Measurements from ENCODE around the gene TRIM9.

DNA sequence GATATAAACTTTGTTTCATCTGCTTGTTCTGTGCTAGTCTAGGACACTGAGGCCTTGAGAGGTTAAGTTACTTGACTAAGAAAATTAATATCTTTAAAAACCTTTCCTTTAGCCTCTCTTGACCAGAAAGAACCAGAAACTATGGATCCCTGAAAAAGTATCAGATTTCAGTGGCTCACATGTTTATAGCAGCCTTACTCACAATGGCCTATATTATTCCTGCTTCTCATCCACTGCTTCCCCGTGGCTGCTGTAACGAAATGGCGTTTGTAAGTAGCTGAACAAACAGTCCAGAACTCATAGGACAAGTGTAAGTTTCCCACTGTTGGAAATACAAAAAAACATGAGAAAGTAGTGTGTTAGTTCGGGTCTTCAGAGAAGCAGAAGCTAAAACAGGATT is 147.5 kb downstream of the TRIM9 start:
- TF ChIP-seq, protein P1, sequence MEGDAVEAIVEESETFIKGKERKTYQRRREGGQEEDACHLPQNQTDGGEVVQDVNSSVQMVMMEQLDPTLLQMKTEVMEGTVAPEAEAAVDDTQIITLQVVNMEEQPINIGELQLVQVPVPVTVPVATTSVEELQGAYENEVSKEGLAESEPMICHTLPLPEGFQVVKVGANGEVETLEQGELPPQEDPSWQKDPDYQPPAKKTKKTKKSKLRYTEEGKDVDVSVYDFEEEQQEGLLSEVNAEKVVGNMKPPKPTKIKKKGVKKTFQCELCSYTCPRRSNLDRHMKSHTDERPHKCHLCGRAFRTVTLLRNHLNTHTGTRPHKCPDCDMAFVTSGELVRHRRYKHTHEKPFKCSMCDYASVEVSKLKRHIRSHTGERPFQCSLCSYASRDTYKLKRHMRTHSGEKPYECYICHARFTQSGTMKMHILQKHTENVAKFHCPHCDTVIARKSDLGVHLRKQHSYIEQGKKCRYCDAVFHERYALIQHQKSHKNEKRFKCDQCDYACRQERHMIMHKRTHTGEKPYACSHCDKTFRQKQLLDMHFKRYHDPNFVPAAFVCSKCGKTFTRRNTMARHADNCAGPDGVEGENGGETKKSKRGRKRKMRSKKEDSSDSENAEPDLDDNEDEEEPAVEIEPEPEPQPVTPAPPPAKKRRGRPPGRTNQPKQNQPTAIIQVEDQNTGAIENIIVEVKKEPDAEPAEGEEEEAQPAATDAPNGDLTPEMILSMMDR (IDR thresholded peaks at IDR 0.05) = no peak
- TF ChIP-seq POLR2AphosphoS5 (IDR thresholded peaks at IDR 0.05) = no peak
